Astrocyte (in vitro differentiated cells and primary cell): ENCODE data around the gene TMEM115. TPM values are rescaled to one million over a fixed set of nuclear protein-coding genes. Genes with fewer than 3 reads are reported as not detected.
A peak's percentile ranks its signal among the peaks of the same experiment; 100 is the strongest.

Source experiments
- DNase-seq: peaks from one replicate; pipeline ENCODE4 v3.0.0-alpha.2; 2010; ENCODE audit warnings: low read depth
- FAIRE-seq: peaks from 2 replicates; lab custom pipeline; 2011; peaks lifted over from hg19 to GRCh38; lab: Jason Lieb, UNC
- H2AFZ ChIP-seq: 2 replicates; pipeline ENCODE4 v1.6.0; 2012; ENCODE audit warnings: low read depth, low read length, inconsistent platforms
- H3K27ac ChIP-seq: 2 replicates; pipeline ENCODE4 v1.5.1; 2011; ENCODE audit warnings: low read depth, low read length, inconsistent platforms
- H3K27me3 ChIP-seq: 2 replicates; pipeline ENCODE4 v1.6.0; 2011; ENCODE audit warnings: low read length, inconsistent platforms; ENCODE audit not compliant: insufficient read depth
- H3K36me3 ChIP-seq: 2 replicates; pipeline ENCODE4 v1.5.1; 2011; ENCODE audit warnings: low read length, inconsistent platforms; ENCODE audit not compliant: insufficient read depth
- H3K4me1 ChIP-seq: 2 replicates; pipeline ENCODE4 v1.5.1; 2011; ENCODE audit warnings: low read length, inconsistent platforms; ENCODE audit not compliant: insufficient read depth
- H3K4me2 ChIP-seq: 2 replicates; pipeline ENCODE4 v1.6.0; 2012; ENCODE audit warnings: low read length, inconsistent platforms
- H3K4me3 ChIP-seq: 2 replicates; pipeline ENCODE4 v1.5.1; 2011; ENCODE audit warnings: low read depth, mild to moderate bottlenecking, low read length, inconsistent platforms; ENCODE audit not compliant: insufficient read depth
- H3K79me2 ChIP-seq: 2 replicates; pipeline ENCODE4 v1.6.0; 2012; ENCODE audit warnings: mild to moderate bottlenecking, low read length, inconsistent platforms; ENCODE audit not compliant: insufficient read depth
- H3K9ac ChIP-seq: 2 replicates; pipeline ENCODE4 v1.6.0; 2012; ENCODE audit warnings: mild to moderate bottlenecking, low read length, inconsistent platforms
- H3K9me3 ChIP-seq: 2 replicates; pipeline ENCODE4 v1.5.1; 2012; ENCODE audit warnings: low read depth, mild to moderate bottlenecking, low read length, inconsistent platforms; ENCODE audit not compliant: insufficient read depth
- H4K20me1 ChIP-seq: 2 replicates; pipeline ENCODE4 v1.6.0; 2012; ENCODE audit warnings: low read length, inconsistent platforms; ENCODE audit not compliant: insufficient read depth
- H3K27ac Mint-ChIP-seq: one replicate; pipeline ENCODE4 v1.8.0; 2021; ENCODE audit warnings: mild to moderate bottlenecking, mixed read lengths; ENCODE audit not compliant: unreplicated experiment
- H3K27me3 Mint-ChIP-seq: one replicate; pipeline ENCODE4 v1.8.0; 2021; ENCODE audit warnings: low read depth, mixed read lengths; ENCODE audit not compliant: unreplicated experiment
- H3K36me3 Mint-ChIP-seq: one replicate; pipeline ENCODE4 v1.8.0; 2021; ENCODE audit warnings: low read depth, mixed read lengths; ENCODE audit not compliant: unreplicated experiment
- H3K4me1 Mint-ChIP-seq: one replicate; pipeline ENCODE4 v1.8.0; 2021; ENCODE audit warnings: low read depth, mixed read lengths; ENCODE audit not compliant: unreplicated experiment
- H3K4me3 Mint-ChIP-seq: one replicate; pipeline ENCODE4 v1.8.0; 2021; ENCODE audit warnings: mild to moderate bottlenecking, moderate library complexity, mixed read lengths; ENCODE audit not compliant: unreplicated experiment
- H3K9me3 Mint-ChIP-seq: one replicate; pipeline ENCODE4 v1.8.0; 2021; ENCODE audit warnings: mild to moderate bottlenecking, mixed read lengths; ENCODE audit not compliant: unreplicated experiment
- EZH2 ChIP-seq: IDR thresholded peaks from 2 replicates; pipeline ENCODE4 v1.6.1; 2012; ENCODE audit warnings: mild to moderate bottlenecking, low read length, inconsistent platforms; ENCODE audit not compliant: insufficient read depth
- total RNA-seq: library from RNA; stranded (reverse); gene quantifications from 2 replicates; pipeline ENCODE4 v1.2.1, GENCODE V29; 2021
- TF ChIP-seq, protein P1 (sequence below): IDR thresholded peaks from 2 replicates; pipeline ENCODE4 v1.5.1; 2011; ENCODE audit warnings: low read depth, mild to moderate bottlenecking, inconsistent platforms, low read length, moderate library complexity; ENCODE audit not compliant: insufficient read depth

TMEM115 gene
- total RNA-seq, 1 donor from 2014 or later, result 48.7 TPM

DNA sequence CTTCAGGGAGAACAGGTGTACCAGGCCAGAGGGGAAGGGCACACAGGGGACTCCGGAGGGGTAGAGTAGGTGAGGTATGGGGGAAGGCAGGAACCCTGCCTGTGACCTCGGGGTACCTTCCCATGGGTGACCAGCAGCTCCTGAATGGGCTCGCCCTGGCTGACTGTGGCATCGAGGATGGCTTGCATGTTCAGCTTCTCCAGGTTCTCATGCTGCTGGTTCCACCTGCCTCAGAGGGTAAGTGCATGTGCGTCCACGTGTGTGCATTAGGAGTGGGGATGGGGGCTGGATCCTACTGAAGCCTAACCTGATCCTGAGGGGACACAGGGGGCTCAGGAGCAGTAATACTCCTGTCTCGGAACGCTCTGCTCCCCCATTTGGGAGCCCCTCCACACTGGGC is 14.3 kb downstream of the TMEM115 start:
- no peaks in the 10 kb centered on the region for H3K9me3 ChIP-seq
- Mint-ChIP-seq H3K9me3 (peaks cover 4% of the 10 kb centered on the region), H3K27me3 (peaks cover 30% of the 10 kb centered on the region), H3K27ac (no peak overlapping the region), H3K4me3 (no peak overlapping the region), H3K36me3 (peaks cover 4% of the 10 kb centered on the region), H3K4me1 (peaks cover 4% of the 10 kb centered on the region)
- H2AFZ ChIP-seq, result peak overlapping the region; percentile 92
- H3K4me2 ChIP-seq, result peak overlapping the region; percentile 98
- H3K4me3 ChIP-seq, result peak overlapping the region; percentile 64
- H3K27me3 ChIP-seq, result no peaks in the 10 kb centered on the region
- no peak overlapping the region for H3K27ac ChIP-seq
- no peak for FAIRE-seq
- H3K4me1 ChIP-seq, result peaks cover 23% of the 10 kb centered on the region
- no peak for DNase-seq
- H4K20me1 ChIP-seq, result peaks cover 4% of the 10 kb centered on the region
- peaks cover 17% of the 10 kb centered on the region for H3K79me2 ChIP-seq
- no peak overlapping the region for H3K9ac ChIP-seq
- peaks cover 3% of the 10 kb centered on the region for H3K36me3 ChIP-seq
- TF ChIP-seq EZH2, result no peak
- TF ChIP-seq, protein P1, sequence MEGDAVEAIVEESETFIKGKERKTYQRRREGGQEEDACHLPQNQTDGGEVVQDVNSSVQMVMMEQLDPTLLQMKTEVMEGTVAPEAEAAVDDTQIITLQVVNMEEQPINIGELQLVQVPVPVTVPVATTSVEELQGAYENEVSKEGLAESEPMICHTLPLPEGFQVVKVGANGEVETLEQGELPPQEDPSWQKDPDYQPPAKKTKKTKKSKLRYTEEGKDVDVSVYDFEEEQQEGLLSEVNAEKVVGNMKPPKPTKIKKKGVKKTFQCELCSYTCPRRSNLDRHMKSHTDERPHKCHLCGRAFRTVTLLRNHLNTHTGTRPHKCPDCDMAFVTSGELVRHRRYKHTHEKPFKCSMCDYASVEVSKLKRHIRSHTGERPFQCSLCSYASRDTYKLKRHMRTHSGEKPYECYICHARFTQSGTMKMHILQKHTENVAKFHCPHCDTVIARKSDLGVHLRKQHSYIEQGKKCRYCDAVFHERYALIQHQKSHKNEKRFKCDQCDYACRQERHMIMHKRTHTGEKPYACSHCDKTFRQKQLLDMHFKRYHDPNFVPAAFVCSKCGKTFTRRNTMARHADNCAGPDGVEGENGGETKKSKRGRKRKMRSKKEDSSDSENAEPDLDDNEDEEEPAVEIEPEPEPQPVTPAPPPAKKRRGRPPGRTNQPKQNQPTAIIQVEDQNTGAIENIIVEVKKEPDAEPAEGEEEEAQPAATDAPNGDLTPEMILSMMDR, result no peak

DNA sequence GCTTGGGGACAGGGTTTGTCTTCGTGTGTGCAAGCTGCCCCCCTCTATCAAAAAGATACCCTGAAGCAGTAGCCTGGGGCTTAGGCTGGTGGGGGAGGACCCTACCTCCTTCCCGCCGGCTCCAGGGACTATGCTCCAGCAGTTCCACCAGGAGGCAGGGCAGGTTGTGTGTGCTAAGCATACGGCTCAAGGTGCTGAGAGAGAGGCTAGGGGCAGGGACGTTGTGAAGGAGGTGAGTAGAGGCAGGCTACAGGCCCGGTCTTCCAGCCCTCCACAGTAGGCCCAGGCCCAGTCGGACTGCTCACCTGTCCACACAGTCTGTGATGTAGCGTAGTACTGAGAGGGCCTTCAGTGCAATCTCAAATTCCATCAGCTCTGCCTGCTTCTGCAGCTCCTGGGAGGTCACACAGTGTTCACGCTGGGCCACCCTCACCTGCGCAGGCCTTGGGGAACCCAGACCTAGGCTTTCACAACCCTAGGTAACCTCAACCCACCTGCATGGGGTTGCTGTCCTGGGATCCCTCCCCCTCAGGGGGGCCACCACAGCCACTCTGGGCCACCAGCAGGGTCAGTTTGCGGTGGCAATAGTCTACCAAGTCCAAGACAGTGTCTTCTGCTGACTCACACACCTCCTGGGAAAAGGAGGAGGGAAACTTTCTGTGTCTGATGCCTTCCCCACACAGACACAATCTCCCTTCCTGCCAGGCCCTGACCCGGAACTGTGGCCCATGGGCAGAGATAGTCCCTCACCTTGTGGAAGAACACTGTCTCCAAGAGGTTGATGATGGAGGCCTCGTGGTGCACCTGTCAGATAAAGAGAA is 16.3 kb downstream of the TMEM115 start:
- H3K36me3 Mint-ChIP-seq, result no peaks in the 10 kb centered on the region

More for the DNA sequence above, 16.3 kb downstream of the TMEM115 start:
- DNase-seq (no peak), FAIRE-seq (no peak)
- H3K9ac ChIP-seq, result no peak overlapping the region
- H4K20me1 ChIP-seq, result peaks cover 4% of the 10 kb centered on the region
- H3K79me2 ChIP-seq, result no peaks in the 10 kb centered on the region
- Mint-ChIP-seq H3K4me1 (peaks cover 9% of the 10 kb centered on the region), H3K9me3 (peaks cover 6% of the 10 kb centered on the region), H3K27me3 (peaks cover 36% of the 10 kb centered on the region), H3K27ac (no peak overlapping the region), H3K4me3 (no peak overlapping the region)
- no peaks in the 10 kb centered on the region for H3K36me3 ChIP-seq
- no peaks in the 10 kb centered on the region for H3K27me3 ChIP-seq
- no peak overlapping the region for H3K4me3 ChIP-seq
- H3K27ac ChIP-seq, result no peak overlapping the region
- TF ChIP-seq, protein P1, result no peak
- TF ChIP-seq EZH2, result no peak
- H3K4me2 ChIP-seq, result no peak overlapping the region
- no peak overlapping the region for H2AFZ ChIP-seq
- peaks cover 18% of the 10 kb centered on the region for H3K4me1 ChIP-seq
- H3K9me3 ChIP-seq, result no peaks in the 10 kb centered on the region
